GM12878 (cell line): ENCODE measurements around the gene ARL4D. TPM values are rescaled to one million over a fixed set of nuclear protein-coding genes. Genes with fewer than 3 reads are reported as not detected.

Experiments
- ATAC-seq: fragments of 200-7000 bp; cut with Tn5 transposase; 3 replicates; pipeline ENCODE4 v1.9.1; 2020; ENCODE audit warnings: mild to moderate bottlenecking, moderate library complexity
- BruUV-seq: library from RNA; stranded (reverse); fragments of 400-500 nt; replicated peaks from 2 replicates; lab custom pipeline; 2021; lab: Mats Ljungman, UMichigan
- CTCF ChIA-PET: fragments of 300-600 bp; sonication (Branson Sonifier 250); formaldehyde crosslinking; extraction: SDS; loops from one replicate; lab custom pipeline; 2021; ENCODE audit warnings: inconsistent platforms; lab: Yijun Ruan, JAX
- POLR2A ChIA-PET: fragments of 350-600 bp; formaldehyde crosslinking; extraction: SDS; loops from one replicate; lab custom pipeline; 2021; ENCODE audit warnings: inconsistent platforms; lab: Charles Lee
- RAD21 ChIA-PET: fragments of 300-600 bp; sonication (Branson Sonifier 250); formaldehyde crosslinking; loops from one replicate; lab custom pipeline; 2023; ENCODE audit warnings: antibody characterized with exemption; ENCODE audit not compliant: unreplicated experiment; lab: Charles Lee
- SMC1A ChIA-PET: fragments of 300-600 bp; sonication (Branson Sonifier 250); formaldehyde crosslinking; loops from one replicate; lab custom pipeline; 2023; ENCODE audit not compliant: unreplicated experiment, uncharacterized antibody; lab: Charles Lee
- DNase-seq: peaks from one replicate; pipeline ENCODE4 v3.0.0-alpha.2; 2011; ENCODE audit warnings: low read depth, low spot score
- FAIRE-seq: peaks from 3 replicates; lab custom pipeline; 2011; peaks lifted over from hg19 to GRCh38; lab: Jason Lieb, UNC
- H2AFZ ChIP-seq: 2 replicates; pipeline ENCODE4 v1.6.0; 2011; ENCODE audit warnings: low read depth, low read length, control low read depth; ENCODE audit not compliant: control insufficient read depth
- H3K27ac ChIP-seq: 2 replicates; pipeline ENCODE4 v1.5.1; 2011; ENCODE audit warnings: control low read depth; ENCODE audit not compliant: control insufficient read depth, insufficient read depth
- H3K27me3 ChIP-seq, 2 experiments: replicated peaks in 1 of 2; 2 replicates each; pipeline versions ENCODE4 v1.6.0 to v1.6.1; 2011; ENCODE audit warnings: low read length in 1 of 2; ENCODE audit not compliant: control insufficient read depth in 2 of 2, insufficient read depth in 2 of 2
- H3K36me3 ChIP-seq, 2 experiments: 2 replicates each; pipeline ENCODE4 v1.5.1; 2011; ENCODE audit warnings: low read length in 1 of 2; ENCODE audit not compliant: control insufficient read depth in 2 of 2, insufficient read depth in 2 of 2
- H3K4me1 ChIP-seq: 2 replicates; pipeline ENCODE4 v1.6.1; 2011; ENCODE audit warnings: mild to moderate bottlenecking, low read length, moderate library complexity, mixed read lengths; ENCODE audit not compliant: control insufficient read depth, insufficient read depth
- H3K4me2 ChIP-seq: 2 replicates; pipeline ENCODE4 v1.6.0; 2011; ENCODE audit warnings: control low read depth; ENCODE audit not compliant: control insufficient read depth, insufficient read depth
- H3K4me3 ChIP-seq: fragments of 200-600 bp; sonication (generic); 2 replicates; pipeline ENCODE4 v1.5.1; 2016
- H3K79me2 ChIP-seq: 2 replicates; pipeline ENCODE4 v1.6.0; 2011; ENCODE audit warnings: low read length; ENCODE audit not compliant: control insufficient read depth, insufficient read depth
- H3K9ac ChIP-seq: 2 replicates; pipeline ENCODE4 v1.8.0; 2011; ENCODE audit warnings: low read length, control low read depth, mixed read lengths; ENCODE audit not compliant: control insufficient read depth, insufficient read depth
- H3K9me3 ChIP-seq: replicated peaks from 3 replicates; pipeline ENCODE4 v1.5.1; 2011; ENCODE audit warnings: mild to moderate bottlenecking, low read length; ENCODE audit not compliant: control insufficient read depth, insufficient read depth
- H4K20me1 ChIP-seq: 2 replicates; pipeline ENCODE4 v1.6.0; 2011; ENCODE audit not compliant: control insufficient read depth, insufficient read depth
- BCL3 ChIP-seq: IDR thresholded peaks from 2 replicates; pipeline ENCODE4 v1.6.1; 2011; ENCODE audit warnings: borderline replicate concordance, low read depth, mild to moderate bottlenecking, moderate library complexity, low read length; ENCODE audit not compliant: insufficient read depth, poor library complexity, severe bottlenecking
- DPF2 ChIP-seq: fragments of 450-650 bp; IDR thresholded peaks from 2 replicates; pipeline ENCODE4 v1.6.1; 2017; ENCODE audit warnings: mild to moderate bottlenecking
- EP300 ChIP-seq, 2 experiments: fragments of 150-350 bp in 1 of 2; IDR thresholded peaks; 2 replicates each; pipeline ENCODE4 v1.6.1; 2011 to 2012; ENCODE audit warnings: low read depth in 2 of 2, low read length in 2 of 2, borderline replicate concordance in 1 of 2, improper control_type of control experiment in 1 of 2, inconsistent platforms in 1 of 2; ENCODE audit not compliant: control insufficient read depth in 1 of 2
- MTA3 ChIP-seq: IDR thresholded peaks from 2 replicates; pipeline ENCODE4 v1.6.1; 2012; ENCODE audit warnings: low read length, inconsistent platforms, borderline replicate concordance
- NFXL1 ChIP-seq: fragments of 450-650 bp; IDR thresholded peaks from 2 replicates; pipeline ENCODE4 v1.6.1; 2017; ENCODE audit warnings: antibody characterized with exemption, mild to moderate bottlenecking, borderline replicate concordance
- SMAD1 ChIP-seq: fragments of 450-650 bp; IDR thresholded peaks from 2 replicates; pipeline ENCODE4 v1.6.1; 2018; ENCODE audit warnings: mild to moderate bottlenecking, low read depth; ENCODE audit not compliant: partially characterized antibody
- ZBTB33 ChIP-seq: fragments of 450-650 bp; IDR thresholded peaks from 2 replicates; pipeline ENCODE4 v1.6.1; 2017; ENCODE audit warnings: mild to moderate bottlenecking
- WGBS: methylation state at CpG from one replicate; pipeline ENCODE4 v1.1.6; 2016; ENCODE audit warnings: low lambda C conversion rate; ENCODE audit not compliant: insufficient replicate concordance, insufficient coverage; ENCODE audit errors: missing lambda C conversion rate; 5-methylcytosine and 5-hydroxymethylcytosine counted together
- in situ Hi-C: fragments of 300-500 bp; cut with MboI; formaldehyde crosslinking; loops from 9 replicates; pipeline ENCODE4 v1.14.3; 2018; ENCODE audit warnings: mixed read lengths
- intact Hi-C: fragments of 100-400 bp; cut with micrococcal nuclease; formaldehyde crosslinking; loops from one replicate; pipeline ENCODE4 v1.14.2; 2022; ENCODE audit not compliant: unreplicated experiment
- polyA plus RNA-seq, 11 experiments: library from polyadenylated mRNA; depleted of rRNA in 4 of 11; unstranded in 6 of 11; stranded (reverse) in 5 of 11; fragments of >200 nt; fragmentation: Nextera tagmentation in 4 of 11; fragmentation: Illumina TruSeq in 1 of 11; extraction: Ambion mirVana in 4 of 11; extraction: Trizol in 1 of 11; gene quantifications; 1 replicate in 1 of 11; 2 replicates in 10 of 11; pipeline versions ENCODE4 v1.2.1 to v1.2.3, GENCODE V29; 2011 to 2016; ENCODE audit warnings: inconsistent platforms in 2 of 11, missing spikeins in 2 of 11, low read depth in 1 of 11
- total RNA-seq, 4 experiments: library from RNA; depleted of rRNA in 3 of 4; stranded (reverse); fragments of >200 nt in 3 of 4; fragmentation: Illumina TruSeq in 1 of 4; extraction: Trizol in 1 of 4; gene quantifications; 2 replicates each; pipeline versions ENCODE4 v1.2.1 to v1.2.3, GENCODE V29; 2013 to 2021

ARL4D gene
- total and polyA plus RNA-seq, 10 of the 15 experiments (the other 5 are each of a cell fraction or from before 2014, with no cell fraction given), result 0.10 to 1.5 (median 0.75) TPM

GRCh38 chr17:43448720-43449469 is 50.1 kb downstream of the ARL4D start:
- no peaks in the 10 kb centered on the region for H3K27me3 ChIP-seq
- FAIRE-seq, result no peak
- no peak overlapping the region for H3K27ac ChIP-seq
- no peak overlapping the region for H3K4me3 ChIP-seq
- no peak overlapping the region for H3K9ac ChIP-seq
- no peaks in the 10 kb centered on the region for H3K4me1 ChIP-seq
- POLR2A ChIA-PET, result no interaction called here
- no peaks in the 10 kb centered on the region for H3K79me2 ChIP-seq
- RAD21 ChIA-PET, result no interaction called here
- no peaks in the 10 kb centered on the region for H4K20me1 ChIP-seq
- intact Hi-C loops (no loop called here), in situ Hi-C loops (no loop called here)
- SMC1A ChIA-PET, result no interaction called here
- H2AFZ ChIP-seq, result no peak overlapping the region
- no peaks in the 10 kb centered on the region for H3K36me3 ChIP-seq
- no TSS peak for BruUV-seq
- H3K4me2 ChIP-seq, result no peak overlapping the region
- ATAC-seq, result no peak
- 17% methylated on average over 7 of the region's 7 CpGs for WGBS
- no peaks in the 10 kb centered on the region for H3K9me3 ChIP-seq
- TF ChIP-seq DPF2 (no peak), SMAD1 (no peak), MTA3 (no peak), NFXL1 (no peak), ZBTB33 (no peak), EP300 (IDR thresholded peaks at IDR 0.05; ENCODE audit: borderline replicate concordance in 1 of 2, control insufficient read depth in 1 of 2, low read depth in 2 of 2, low read length in 2 of 2) (no peak), BCL3 (no peak)
- CTCF ChIA-PET, result no interaction called here
- no peak for DNase-seq
